ENCODE measurements around the gene CDH4. TPM values are rescaled to one million over a fixed set of nuclear protein-coding genes. Genes with fewer than 3 reads are reported as not detected.

Gene CDH4
- total and polyA plus RNA-seq, 2 of the 13 experiments (the other 11 are each of a cell fraction or from before 2014, with no cell fraction given), result not detected

DNA sequence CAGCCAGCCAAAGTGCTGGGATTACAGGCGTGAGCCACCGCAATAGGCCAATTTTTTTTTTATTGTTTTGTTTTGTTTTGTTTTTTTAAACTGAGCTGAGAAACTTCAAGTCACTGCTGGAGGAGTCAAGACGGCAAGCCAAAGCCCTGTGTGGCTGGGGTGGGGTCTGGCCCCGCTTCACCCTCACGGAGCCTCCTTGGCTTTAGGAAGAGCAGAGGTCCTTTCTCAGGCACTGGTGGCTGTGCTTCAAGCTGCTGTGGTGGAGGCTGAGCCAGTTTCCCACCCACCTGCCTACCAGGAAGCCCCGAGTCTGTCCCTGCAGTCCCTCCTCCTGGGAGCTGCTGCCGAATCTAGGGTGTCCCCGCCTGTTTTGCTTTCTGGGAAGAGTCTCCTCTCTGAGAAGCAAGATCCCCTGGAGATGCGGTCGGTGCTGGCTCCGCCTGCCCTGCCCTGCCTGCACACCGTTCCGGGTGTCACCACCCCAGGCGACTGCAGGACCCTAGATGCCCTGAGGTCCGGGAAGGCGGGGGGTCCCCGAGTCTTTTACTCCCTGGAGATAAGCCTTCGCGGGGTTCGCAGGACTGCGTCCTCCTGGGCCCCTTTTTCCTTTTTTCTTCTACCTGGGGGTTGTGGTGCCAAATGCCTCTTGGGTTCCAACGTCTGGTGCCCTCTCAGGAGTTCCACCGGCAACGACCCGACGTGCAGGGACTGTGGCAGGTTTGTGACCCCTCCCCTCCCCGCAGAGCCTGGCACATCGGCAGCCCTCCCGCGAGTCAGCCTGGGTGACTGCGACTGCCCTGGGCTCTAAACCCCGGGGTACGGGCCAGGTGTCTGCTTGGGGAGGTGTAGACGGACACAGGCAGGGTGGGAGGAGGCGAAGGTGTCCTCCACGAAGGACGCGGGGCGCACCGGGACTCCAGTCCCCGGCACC lies 712.9 kb downstream of the CDH4 start:
- CTCF ChIA-PET (ENCODE audit: low intra/inter-chr PET ratio, low total read pairs), result no interaction called here
- DNase-seq (ENCODE audit: low spot score) (no peak), ATAC-seq (peak; percentile 14), FAIRE-seq (no peak)
- Histone ChIP-seq H3K4me2 (ENCODE audit: low read depth, low read length) (peak overlapping the region; percentile 48), H3K36me3 (replicated peaks in 1 of 2; ENCODE audit: control insufficient read depth in 1 of 2, insufficient read depth in 2 of 2, low read length in 2 of 2) (no peaks in the 10 kb centered on the region), H2AFZ (ENCODE audit: low read length) (no peak overlapping the region), H3K27me3 (ENCODE audit: control insufficient read depth in 1 of 2, insufficient read depth in 2 of 2, low read length in 2 of 2) (no peaks in the 10 kb centered on the region; a peak in 1 of 5 replicates), H3K4me1 (ENCODE audit: insufficient read depth, low read length) (peaks cover 31% of the 10 kb centered on the region), H3K27ac (ENCODE audit: extremely low read length, insufficient read depth, low read length) (peak overlapping the region; percentile 3), H3K4me3 (replicated peaks in 1 of 3; ENCODE audit: insufficient read depth in 1 of 3, low read depth in 2 of 3, low read length in 3 of 3) (peak overlapping the region in 1 of 3 experiments; percentile 57; a peak in 1 of 6 replicates), H3K9me3 (ENCODE audit: low read length) (no peaks in the 10 kb centered on the region), H3K79me2 (ENCODE audit: insufficient read depth, low read length) (no peaks in the 10 kb centered on the region), H4K20me1 (ENCODE audit: insufficient read depth, low read length) (no peaks in the 10 kb centered on the region), H3K9ac (ENCODE audit: insufficient read depth, low read depth, low read length) (no peak overlapping the region)
- intact Hi-C loops (cut with micrococcal nuclease; ENCODE audit: unreplicated experiment) (no loop called here), in situ Hi-C loops (cut with HindIII; ENCODE audit: extremely low pct_ligation_motif_present, low pct_unique_long_range_greater_than_20kb) (loop anchor here (5.0 kb wide), 1 partner anchor 48 kb away; no protein-coding TSS in a partner anchor)
- POLR2A ChIA-PET, result no interaction called here
- 59% methylated on average over 41 of the region's 41 CpGs for WGBS (ENCODE audit: low lambda C conversion rate)
- no TSS peak for BruUV-seq (replicated peaks)
- TF ChIP-seq ZNF777 (CRISPR knock-in tag; IDR thresholded peaks at IDR 0.05) (peak; percentile 35), RXRA (CRISPR knock-in tag; IDR thresholded peaks at IDR 0.05) (0 out of 2 replicates have a peak, but pooled peaks have one; percentile 40), NRL (CRISPR knock-in tag; IDR thresholded peaks at IDR 0.05; ENCODE audit: borderline replicate concordance) (peak; percentile 48; the same call in 1 of the 2 replicates), ZNF790 (CRISPR knock-in tag; IDR thresholded peaks at IDR 0.05; ENCODE audit: borderline replicate concordance) (no peak), ZNF768 (CRISPR knock-in tag; IDR thresholded peaks at IDR 0.05) (0 out of 2 replicates have a peak, but pooled peaks have one; percentile 49), ZXDC (CRISPR knock-in tag; IDR thresholded peaks at IDR 0.05) (no peak), ZNF83 (CRISPR knock-in tag; IDR thresholded peaks at IDR 0.05; ENCODE audit: borderline replicate concordance) (0 out of 2 replicates have a peak, but pooled peaks have one; percentile 47), HNRNPL (IDR thresholded peaks at IDR 0.05; ENCODE audit: low read depth, low read length) (0 out of 2 replicates have a peak, but pooled peaks have one; percentile 30), SRSF1 (optimal IDR thresholded peaks at IDR 0.05; ENCODE audit: low read depth, low read length) (peak; percentile 18), AGO2 (optimal IDR thresholded peaks at IDR 0.05; ENCODE audit: low read depth, low read length) (peak; percentile 37)
- TF ChIP-seq, protein P1, sequence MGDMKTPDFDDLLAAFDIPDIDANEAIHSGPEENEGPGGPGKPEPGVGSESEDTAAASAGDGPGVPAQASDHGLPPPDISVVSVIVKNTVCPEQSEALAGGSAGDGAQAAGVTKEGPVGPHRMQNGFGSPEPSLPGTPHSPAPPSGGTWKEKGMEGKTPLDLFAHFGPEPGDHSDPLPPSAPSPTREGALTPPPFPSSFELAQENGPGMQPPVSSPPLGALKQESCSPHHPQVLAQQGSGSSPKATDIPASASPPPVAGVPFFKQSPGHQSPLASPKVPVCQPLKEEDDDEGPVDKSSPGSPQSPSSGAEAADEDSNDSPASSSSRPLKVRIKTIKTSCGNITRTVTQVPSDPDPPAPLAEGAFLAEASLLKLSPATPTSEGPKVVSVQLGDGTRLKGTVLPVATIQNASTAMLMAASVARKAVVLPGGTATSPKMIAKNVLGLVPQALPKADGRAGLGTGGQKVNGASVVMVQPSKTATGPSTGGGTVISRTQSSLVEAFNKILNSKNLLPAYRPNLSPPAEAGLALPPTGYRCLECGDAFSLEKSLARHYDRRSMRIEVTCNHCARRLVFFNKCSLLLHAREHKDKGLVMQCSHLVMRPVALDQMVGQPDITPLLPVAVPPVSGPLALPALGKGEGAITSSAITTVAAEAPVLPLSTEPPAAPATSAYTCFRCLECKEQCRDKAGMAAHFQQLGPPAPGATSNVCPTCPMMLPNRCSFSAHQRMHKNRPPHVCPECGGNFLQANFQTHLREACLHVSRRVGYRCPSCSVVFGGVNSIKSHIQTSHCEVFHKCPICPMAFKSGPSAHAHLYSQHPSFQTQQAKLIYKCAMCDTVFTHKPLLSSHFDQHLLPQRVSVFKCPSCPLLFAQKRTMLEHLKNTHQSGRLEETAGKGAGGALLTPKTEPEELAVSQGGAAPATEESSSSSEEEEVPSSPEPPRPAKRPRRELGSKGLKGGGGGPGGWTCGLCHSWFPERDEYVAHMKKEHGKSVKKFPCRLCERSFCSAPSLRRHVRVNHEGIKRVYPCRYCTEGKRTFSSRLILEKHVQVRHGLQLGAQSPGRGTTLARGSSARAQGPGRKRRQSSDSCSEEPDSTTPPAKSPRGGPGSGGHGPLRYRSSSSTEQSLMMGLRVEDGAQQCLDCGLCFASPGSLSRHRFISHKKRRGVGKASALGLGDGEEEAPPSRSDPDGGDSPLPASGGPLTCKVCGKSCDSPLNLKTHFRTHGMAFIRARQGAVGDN (CRISPR knock-in tag; IDR thresholded peaks at IDR 0.05), result peak; percentile 42; the same call in 1 of the 2 replicates
- TF ChIP-seq, protein P2, sequence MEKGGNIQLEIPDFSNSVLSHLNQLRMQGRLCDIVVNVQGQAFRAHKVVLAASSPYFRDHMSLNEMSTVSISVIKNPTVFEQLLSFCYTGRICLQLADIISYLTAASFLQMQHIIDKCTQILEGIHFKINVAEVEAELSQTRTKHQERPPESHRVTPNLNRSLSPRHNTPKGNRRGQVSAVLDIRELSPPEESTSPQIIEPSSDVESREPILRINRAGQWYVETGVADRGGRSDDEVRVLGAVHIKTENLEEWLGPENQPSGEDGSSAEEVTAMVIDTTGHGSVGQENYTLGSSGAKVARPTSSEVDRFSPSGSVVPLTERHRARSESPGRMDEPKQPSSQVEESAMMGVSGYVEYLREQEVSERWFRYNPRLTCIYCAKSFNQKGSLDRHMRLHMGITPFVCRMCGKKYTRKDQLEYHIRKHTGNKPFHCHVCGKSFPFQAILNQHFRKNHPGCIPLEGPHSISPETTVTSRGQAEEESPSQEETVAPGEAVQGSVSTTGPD (CRISPR knock-in tag; IDR thresholded peaks at IDR 0.05), result 0 out of 2 replicates have a peak, but pooled peaks have one; percentile 27
- TF ChIP-seq, protein P3, sequence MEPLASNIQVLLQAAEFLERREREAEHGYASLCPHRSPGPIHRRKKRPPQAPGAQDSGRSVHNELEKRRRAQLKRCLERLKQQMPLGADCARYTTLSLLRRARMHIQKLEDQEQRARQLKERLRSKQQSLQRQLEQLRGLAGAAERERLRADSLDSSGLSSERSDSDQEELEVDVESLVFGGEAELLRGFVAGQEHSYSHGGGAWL (CRISPR knock-in tag; IDR thresholded peaks at IDR 0.05), result 0 out of 2 replicates have a peak, but pooled peaks have one; percentile 27

Measured in HepG2 (cell line).